Dedifferentiated amniotic fluid mesenchymal stem cell (primary cell): ENCODE measurements around the gene FBXO28.
"Not testable (repeated sequence)": the region's sequence is repeated elsewhere in the genome, so short reads cannot be mapped to it uniquely, and the experiment has no call there.

ENCODE experiments used
- DNase-seq: peaks from one replicate; pipeline ENCODE4 v3.0.0-alpha.2; 2016; ENCODE audit errors: extremely low spot score

FBXO28 gene

DNA sequence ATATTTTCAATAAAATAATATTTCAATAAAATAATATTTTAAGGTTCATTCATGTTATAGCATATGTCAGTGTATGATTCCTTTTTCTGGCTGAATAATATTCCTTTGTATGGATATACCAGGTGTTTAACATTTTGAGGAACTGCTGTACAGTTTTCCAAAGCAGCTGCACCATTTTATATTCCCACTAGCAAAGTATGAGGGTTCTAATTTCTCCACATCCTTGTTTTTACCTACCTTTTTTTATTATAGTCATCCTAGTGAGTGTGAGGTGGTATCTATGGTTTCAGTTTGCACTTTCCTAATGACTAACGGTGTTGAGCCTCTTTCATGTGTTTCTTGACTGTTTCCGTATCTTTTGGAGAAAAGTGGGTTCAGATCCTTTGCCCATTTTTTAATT, 74.4 kb downstream of the FBXO28 start:
- DNase-seq, result no peak

DNA sequence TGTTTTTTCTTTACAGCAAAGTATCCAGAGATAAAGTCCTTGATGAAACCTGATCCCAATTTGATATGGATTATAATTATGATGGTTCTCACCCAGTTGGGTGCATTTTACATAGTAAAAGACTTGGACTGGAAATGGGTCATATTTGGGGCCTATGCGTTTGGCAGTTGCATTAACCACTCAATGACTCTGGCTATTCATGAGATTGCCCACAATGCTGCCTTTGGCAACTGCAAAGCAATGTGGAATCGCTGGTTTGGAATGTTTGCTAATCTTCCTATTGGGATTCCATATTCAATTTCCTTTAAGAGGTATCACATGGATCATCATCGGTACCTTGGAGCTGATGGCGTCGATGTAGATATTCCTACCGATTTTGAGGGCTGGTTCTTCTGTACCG, 75.7 kb downstream of the FBXO28 start:
- DNase-seq, result no peak

DNA sequence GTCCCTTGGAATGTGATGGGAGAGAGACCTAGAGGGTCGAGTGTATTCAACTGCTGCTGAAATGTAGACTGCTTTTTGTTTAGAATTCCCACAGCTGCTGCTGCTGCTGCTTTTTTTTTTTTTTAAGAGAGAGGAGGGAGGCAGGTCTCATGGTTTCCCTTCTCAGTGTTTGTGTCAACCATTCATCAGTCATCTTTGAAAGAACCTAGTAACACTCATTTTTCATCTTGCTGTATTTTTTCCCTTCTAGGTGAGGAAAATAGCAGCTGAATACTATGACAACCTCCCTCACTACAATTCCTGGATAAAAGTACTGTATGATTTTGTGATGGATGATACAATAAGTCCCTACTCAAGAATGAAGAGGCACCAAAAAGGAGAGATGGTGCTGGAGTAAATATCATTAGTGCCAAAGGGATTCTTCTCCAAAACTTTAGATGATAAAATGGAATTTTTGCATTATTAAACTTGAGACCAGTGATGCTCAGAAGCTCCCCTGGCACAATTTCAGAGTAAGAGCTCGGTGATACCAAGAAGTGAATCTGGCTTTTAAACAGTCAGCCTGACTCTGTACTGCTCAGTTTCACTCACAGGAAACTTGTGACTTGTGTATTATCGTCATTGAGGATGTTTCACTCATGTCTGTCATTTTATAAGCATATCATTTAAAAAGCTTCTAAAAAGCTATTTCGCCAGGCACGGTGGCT, 78.3 kb downstream of the FBXO28 start:
- no peak for DNase-seq

DNA sequence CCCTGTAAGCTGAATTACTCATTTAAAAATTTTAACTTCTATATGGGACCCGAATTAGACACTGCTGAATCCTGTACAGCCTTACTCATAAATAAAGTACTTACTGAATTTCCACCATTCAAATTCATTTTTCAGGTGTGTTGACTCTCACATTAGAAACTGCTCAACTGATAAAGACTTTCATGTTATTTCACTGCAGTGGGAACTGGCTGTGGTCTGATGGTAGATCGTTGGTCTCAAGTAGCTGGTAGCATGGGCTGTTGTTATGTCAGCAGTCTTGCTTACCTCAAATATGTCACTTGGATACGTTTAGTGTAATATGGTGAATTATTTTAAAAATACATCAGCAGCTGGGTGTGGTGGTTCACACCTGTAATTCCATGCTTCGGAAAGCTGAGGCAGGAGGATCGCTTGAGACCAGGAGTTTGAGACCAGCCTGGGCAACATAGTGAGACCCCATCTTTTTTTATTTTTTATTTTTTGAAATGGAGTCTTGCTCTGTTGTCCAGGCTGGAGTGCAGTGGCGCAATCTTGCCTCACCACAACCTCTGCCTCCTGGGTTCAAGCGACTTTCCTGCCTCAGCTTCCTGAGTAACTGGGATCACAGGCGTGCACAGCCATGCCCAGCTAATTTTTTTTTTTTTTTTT, 79.5 kb downstream of the FBXO28 start:
- DNase-seq, result no peak

DNA sequence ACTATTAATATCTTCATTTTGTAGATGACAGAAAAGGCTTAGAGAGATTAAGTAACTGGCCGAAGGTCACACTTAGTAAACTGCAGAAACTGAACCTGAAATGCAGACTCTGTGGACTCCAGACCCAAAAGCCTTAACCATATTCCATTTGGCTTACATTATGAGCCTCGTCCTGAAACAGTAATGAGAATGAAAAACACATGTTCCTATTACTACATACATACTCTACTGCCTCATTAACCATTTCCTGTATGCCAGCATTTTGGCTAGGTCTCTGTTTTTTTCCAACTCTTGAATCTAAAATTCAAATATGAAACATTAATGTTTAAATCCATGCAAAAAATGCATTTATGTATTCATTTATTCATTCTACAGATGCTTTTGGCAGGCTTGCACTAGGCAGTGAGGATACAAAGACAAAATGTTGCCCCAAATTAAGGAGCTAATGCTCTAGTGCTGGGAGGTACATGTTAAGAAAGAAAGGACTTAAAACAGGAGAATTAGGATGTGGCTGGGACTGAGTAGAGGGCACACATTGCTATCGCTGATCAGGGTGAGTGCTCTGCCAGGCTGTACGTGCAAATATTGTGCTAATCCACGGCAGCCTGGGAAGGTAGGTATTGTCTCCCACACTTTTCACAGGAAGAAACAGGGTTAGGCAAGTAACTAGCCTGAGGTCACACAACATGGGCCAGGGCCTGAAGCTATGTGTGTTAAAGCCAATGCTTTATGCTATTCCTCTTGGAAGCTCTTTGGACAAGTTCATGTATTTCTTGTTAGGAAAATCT, 83.1 kb downstream of the FBXO28 start:
- no peak for DNase-seq

DNA sequence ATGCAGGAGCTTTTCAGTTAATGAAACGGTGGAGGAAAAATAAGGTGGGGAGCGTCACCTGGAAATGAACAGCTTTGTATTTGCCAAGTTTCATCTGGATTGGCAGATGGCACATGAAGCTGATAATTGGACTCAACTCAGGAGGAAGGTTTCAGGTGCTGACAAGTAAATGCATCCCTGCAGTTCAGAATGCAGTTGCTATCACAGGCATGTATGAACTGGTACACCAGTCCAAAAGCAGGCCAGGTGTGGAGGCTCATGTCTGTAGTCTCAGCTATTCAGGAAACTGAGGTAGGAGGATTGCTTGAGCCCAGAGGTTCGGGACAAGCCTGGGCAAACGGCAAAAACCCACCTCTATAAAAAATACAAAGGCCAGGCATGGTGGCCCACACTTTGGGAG, 84.7 kb downstream of the FBXO28 start:
- DNase-seq, result no peak

DNA sequence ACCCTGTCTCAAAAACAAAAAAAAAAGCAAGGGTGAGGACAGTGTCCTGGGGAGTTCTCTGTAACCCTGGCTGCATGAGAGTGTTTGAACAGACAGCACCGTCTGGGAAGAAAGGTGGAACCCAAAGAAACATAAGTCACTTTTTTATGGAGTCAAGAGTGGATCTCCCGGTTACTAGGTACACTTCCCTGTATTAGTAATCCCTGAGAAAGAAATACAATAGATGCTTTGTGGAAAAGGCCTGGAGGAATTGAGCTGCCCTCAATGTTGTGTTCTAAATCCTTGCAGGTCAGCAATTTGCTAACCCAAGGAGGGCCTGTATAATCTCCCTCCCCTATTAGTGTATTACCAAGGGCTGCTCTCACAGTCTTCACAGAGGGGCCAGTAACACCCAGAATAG, 85.8 kb downstream of the FBXO28 start:
- DNase-seq, result no peak

DNA sequence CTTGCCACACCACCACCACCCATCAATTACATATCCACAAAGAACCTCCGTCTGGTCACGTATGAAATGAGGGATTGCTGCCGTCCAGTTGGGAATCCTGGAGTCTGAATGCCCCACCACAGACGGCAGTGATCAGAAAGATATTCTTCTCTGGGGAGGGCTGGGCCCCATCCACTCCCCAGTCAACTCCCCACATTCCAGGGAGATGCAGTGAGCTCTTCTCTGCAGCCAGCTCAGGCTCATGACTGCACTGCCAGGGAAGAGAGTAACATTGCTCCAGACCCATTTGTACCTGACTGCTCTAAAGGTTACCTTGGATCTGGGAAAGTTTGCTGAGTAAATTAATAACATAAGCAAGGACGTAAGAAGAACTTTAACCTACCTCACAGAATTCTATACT, 87.5 kb downstream of the FBXO28 start:
- DNase-seq, result no peak

DNA sequence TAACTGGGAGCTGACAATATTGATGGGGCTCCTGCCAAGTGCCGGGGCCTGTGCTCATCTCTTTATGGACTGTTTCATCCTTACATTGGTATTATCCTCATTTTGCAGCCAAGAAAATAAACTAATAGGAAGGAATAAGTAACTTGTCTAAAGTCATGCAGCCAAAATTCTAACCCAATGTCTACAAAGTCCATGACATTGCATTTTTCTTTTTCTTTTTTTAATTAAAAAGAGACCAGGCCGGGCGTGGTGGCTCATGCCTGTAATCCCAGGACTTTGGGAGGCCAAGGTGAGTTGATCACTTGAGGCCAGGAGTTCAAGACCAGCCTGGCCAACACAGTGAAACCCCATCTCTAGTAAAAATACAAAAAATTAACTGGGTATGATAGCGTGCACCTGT, 87.9 kb downstream of the FBXO28 start:
- DNase-seq, result no peak

DNA sequence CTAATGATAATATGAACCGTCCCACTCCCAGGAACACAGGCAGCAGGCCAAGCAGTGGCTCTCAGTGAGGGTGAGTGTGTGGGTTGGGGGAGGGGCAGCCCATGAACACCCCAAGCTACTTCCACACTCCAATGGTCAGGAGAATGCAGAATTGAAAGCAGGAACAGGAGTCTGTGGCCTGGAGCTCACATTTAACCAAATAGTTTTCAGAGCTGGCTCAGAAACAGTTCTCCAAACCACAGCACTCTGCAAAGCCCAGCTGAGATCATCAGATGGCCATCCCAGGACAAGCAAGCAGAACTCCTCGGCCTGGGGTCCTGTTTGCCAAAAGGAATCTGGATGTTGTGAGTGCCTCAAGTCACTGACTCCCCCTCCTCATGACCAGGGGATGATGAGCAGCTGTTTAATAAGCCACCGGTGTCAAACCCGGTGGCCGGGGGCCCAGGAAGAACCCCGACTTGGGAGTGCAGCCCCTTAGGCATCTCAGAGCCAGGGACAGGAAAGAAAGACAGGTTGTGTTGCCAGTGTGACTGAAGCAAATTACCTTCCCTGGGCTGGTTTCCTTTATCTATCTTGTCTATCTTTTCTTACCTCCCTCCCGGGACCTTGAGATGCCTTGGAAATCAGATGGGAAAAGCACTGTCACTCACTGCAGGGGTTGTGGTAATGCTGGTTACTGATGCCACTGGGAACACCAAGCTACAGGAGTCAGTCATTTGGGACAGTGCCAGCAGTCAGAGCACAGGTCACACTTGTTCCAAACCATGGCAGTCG, 89.5 kb downstream of the FBXO28 start:
- DNase-seq, result peak; percentile 31

DNA sequence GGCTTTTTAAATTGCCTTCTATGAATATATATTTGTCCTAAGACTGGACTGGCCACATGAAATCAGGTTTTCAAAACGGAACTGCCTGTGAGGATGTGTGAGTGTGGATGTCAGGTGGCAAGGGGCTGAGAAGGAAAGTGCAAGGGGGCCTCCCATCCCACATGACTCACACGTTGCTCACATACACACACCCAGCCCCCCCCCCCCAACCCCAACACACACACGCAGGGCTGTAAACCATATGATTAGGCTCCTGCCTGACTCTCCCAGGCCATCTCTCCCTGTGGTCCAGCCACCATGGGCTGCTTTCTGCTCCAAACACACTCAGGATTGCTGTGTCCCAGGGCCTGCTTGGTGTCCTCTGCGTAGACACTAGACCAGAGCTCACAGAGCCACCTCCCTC, 91.5 kb downstream of the FBXO28 start:
- DNase-seq, result no peak

DNA sequence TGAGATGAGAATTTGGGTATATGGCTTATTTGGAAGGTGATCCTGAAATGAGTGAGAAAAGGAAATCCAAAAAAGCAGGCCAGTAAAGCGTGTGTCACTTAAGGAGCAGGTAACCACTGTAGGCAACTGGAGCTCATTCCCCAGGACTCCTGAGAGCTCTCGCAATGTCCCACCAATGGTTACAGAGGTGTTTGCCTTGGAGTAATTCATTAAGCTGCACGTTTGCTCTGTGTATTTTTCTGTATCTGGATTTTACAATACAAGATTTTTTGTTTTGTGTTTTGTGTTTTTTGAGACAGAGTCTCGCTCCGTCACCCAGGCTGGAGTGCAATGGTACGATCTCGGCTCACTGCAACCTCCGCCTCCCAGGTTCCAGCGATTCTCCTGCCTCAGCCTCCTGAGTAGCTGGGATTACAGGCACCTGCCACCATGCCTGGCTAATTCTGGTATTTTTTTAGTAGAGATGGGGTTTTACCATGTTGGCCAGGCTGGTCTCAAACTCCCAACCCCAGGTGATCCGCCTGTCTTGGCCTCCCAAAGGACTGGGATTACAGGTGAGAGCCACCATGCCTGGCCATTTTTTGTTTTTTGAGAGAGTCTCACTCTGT, 92.1 kb downstream of the FBXO28 start:
- DNase-seq, result not testable (repeated sequence)

DNA sequence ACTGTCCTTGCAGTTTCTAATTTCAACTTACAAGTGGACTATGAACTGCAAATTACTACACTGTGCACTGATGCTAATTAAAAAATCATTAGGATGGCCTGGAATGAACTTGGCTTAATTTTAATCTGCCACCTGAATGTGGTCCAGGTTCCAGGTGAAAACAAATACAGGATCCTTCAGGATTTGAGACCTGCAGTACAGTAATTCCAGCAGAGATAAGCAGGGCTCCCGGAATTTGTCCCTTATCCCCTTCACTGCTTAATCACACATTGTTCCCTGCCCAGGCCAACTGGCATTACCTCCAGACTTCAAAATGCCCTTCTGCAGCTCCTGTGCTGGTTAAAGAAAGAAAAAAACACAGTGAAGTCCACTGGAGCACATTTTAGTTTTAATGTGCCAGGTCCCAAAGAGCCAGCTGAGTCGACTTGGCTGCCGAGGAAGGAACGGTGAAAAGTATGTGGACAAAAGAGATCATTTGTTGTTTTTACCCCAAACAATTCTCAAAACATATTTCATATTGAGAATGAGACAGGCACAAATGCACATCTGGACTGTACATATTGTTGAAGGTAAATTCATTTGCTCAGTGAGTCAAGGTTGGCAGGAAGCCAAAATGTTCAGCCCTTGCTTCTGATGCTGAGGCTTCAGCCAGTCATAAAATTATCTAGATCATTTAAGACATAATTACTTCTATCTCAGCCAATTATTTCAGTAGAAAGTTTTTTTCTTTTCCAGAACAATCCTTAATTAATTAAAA, 97.5 kb downstream of the FBXO28 start:
- DNase-seq, result no peak
